GM23248 (cell line): ENCODE measurements around the gene SBF2. TPM values are rescaled to one million over a fixed set of nuclear protein-coding genes. Genes with fewer than 3 reads are reported as not detected.
A peak's percentile ranks its signal among the peaks of the same experiment; 100 is the strongest.

Experiments used
- DNase-seq: peaks from one replicate; pipeline ENCODE4 v3.0.0-alpha.2; 2015
- H2AFZ ChIP-seq: fragments of 200-600 bp; sonication (generic); 2 replicates; pipeline ENCODE4 v1.6.1; 2016; ENCODE audit warnings: antibody characterized with exemption
- H3F3A ChIP-seq: fragments of 200-600 bp; sonication (generic); 2 replicates; pipeline ENCODE4 v1.6.1; 2016; ENCODE audit warnings: mild to moderate bottlenecking, antibody characterized with exemption, mixed run types; ENCODE audit not compliant: insufficient read depth
- H3K27ac ChIP-seq: fragments of 200-600 bp; sonication (generic); 2 replicates; pipeline ENCODE4 v1.5.1; 2016; ENCODE audit warnings: mild to moderate bottlenecking
- H3K27me3 ChIP-seq: fragments of 200-600 bp; sonication (generic); replicated peaks from 2 replicates; pipeline ENCODE4 v1.6.1; 2016; ENCODE audit warnings: mild to moderate bottlenecking; ENCODE audit not compliant: insufficient read depth
- H3K36me3 ChIP-seq: fragments of 200-600 bp; sonication (generic); 2 replicates; pipeline ENCODE4 v1.6.1; 2016; ENCODE audit warnings: low read depth, mild to moderate bottlenecking
- H3K4me1 ChIP-seq: fragments of 200-600 bp; sonication (generic); 2 replicates; pipeline ENCODE4 v1.6.1; 2016; ENCODE audit warnings: mild to moderate bottlenecking; ENCODE audit not compliant: insufficient read depth
- H3K4me2 ChIP-seq: fragments of 200-600 bp; sonication (generic); one replicate; pipeline ENCODE4 v1.6.1; 2016; ENCODE audit warnings: mild to moderate bottlenecking; ENCODE audit not compliant: unreplicated experiment
- H3K4me3 ChIP-seq: fragments of 200-600 bp; sonication (generic); 2 replicates; pipeline ENCODE4 v1.5.1; 2016; ENCODE audit warnings: mild to moderate bottlenecking
- H3K79me2 ChIP-seq: fragments of 200-600 bp; sonication (generic); 2 replicates; pipeline ENCODE4 v1.6.1; 2016; ENCODE audit warnings: mild to moderate bottlenecking; ENCODE audit not compliant: insufficient read depth
- H3K9ac ChIP-seq: fragments of 200-600 bp; sonication (generic); 2 replicates; pipeline ENCODE4 v1.6.1; 2016; ENCODE audit warnings: mild to moderate bottlenecking
- H3K9me2 ChIP-seq: fragments of 200-600 bp; sonication (generic); 2 replicates; pipeline ENCODE4 v1.6.1; 2016; ENCODE audit warnings: mixed run types, mild to moderate bottlenecking, moderate library complexity; ENCODE audit not compliant: insufficient read depth
- H3K9me3 ChIP-seq: fragments of 200-600 bp; sonication (generic); one replicate; pipeline ENCODE4 v1.6.1; 2017; ENCODE audit warnings: low read depth
- H4K20me1 ChIP-seq: fragments of 200-600 bp; sonication (generic); 2 replicates; pipeline ENCODE4 v1.6.0; 2016; ENCODE audit not compliant: insufficient read depth
- EZH2 ChIP-seq: fragments of 200-600 bp; sonication (generic); IDR thresholded peaks from 2 replicates; pipeline ENCODE4 v1.6.1; 2018; ENCODE audit warnings: antibody characterized with exemption, mild to moderate bottlenecking; ENCODE audit not compliant: insufficient read depth, poor library complexity, severe bottlenecking
- EZH2phosphoT487 ChIP-seq: fragments of 200-600 bp; sonication (generic); IDR thresholded peaks from 2 replicates; pipeline ENCODE4 v1.6.1; 2018; ENCODE audit warnings: antibody characterized with exemption, moderate library complexity, mild to moderate bottlenecking, low read depth; ENCODE audit not compliant: insufficient read depth
- WGBS, 2 experiments: methylation state at CpG; one replicate each; pipeline ENCODE4 v1.1.6; 2015 to 2017; ENCODE audit warnings: low lambda C conversion rate in 2 of 2, low coverage in 1 of 2; ENCODE audit errors: missing lambda C conversion rate in 2 of 2; 5-methylcytosine and 5-hydroxymethylcytosine counted together
- in situ Hi-C: fragments of 300-500 bp; cut with MboI; formaldehyde crosslinking; loops from 2 replicates; pipeline ENCODE4 v1.15.0; 2020
- polyA plus RNA-seq: library from polyadenylated mRNA; unstranded; fragments of >200 nt; fragmentation: Nextera tagmentation; extraction: Ambion mirVana; gene quantifications from 2 replicates; pipeline ENCODE4 v1.2.1, GENCODE V29; 2016
- total RNA-seq: library from RNA; depleted of rRNA; stranded (reverse); fragments of >200 nt; shearing (Covaris generic); gene quantifications from 2 replicates; pipeline ENCODE4 v1.2.3, GENCODE V29; 2014

Gene SBF2
- total and polyA plus RNA-seq, 2 experiments from 2014 or later, result 21.9 to 32.7 TPM

DNA sequence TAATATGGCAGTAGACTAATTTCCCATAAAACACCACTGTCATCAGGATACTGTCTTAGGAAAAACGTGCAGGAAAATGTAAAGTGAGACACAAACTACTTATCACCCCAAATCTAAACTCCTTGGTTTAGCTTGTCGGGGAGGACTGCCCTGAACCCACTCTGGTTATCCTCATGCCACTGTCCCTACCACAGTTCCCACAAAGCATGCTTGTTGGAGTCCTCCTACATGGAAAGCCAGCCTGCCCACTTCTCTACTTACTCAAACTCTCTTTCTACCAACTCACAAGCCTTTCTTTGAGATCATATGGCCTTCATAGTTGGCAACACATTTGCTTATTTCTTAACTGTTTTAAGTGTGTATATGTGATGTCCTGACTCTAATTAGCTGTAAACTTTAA lies 451.1 kb downstream of the SBF2 start:
- Histone ChIP-seq H3K4me3 (no peak overlapping the region), H3K9me3 (no peaks in the 10 kb centered on the region), H3K36me3 (peaks cover 22% of the 10 kb centered on the region; the same call in 1 of the 2 replicates), H3K9ac (no peak overlapping the region), H3K27me3 (no peaks in the 10 kb centered on the region), H3K4me1 (peaks cover 39% of the 10 kb centered on the region), H3F3A (peaks cover 21% of the 10 kb centered on the region), H4K20me1 (no peaks in the 10 kb centered on the region), H3K4me2 (no peak overlapping the region), H3K27ac (no peak overlapping the region), H2AFZ (no peak overlapping the region), H3K9me2 (no peaks in the 10 kb centered on the region), H3K79me2 (no peaks in the 10 kb centered on the region)
- in situ Hi-C loops, result no loop called here
- DNase-seq, result no peak
- WGBS, 2 experiments, result 98 to 100% methylated on average over 2 of the region's 2 CpGs
- no peak for TF ChIP-seq EZH2
- TF ChIP-seq EZH2phosphoT487, result no peak

DNA sequence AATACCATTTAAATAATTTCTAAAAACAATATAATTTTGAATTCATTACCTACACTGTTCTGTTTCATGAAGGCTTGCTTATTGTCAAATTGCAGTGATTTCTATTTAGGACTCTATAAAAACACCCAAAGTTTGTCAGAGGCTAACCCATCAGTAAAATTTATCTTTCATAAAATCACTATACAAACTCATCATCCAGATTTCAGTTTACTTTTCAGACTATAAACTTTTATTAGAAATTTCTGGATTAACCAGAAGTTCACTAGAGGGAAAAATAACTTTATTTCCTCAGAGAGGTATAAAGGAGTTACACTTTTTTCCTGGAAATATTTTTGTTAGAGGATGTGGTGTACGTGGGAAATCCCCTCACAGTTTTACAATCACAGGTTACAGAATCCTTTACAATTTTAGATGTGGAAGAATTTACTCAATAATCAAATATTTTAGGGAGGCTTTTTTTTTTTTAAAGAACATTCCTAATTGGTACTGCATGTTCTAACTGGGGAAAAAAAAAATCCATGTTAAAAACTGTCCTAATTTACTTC lies 453.5 kb downstream of the SBF2 start:
- TF ChIP-seq EZH2 (no peak), EZH2phosphoT487 (no peak)
- H3K4me2 ChIP-seq, result peak overlapping the region; percentile 12
- DNase-seq, result no peak
- no peaks in the 10 kb centered on the region for H3K9me3 ChIP-seq
- WGBS, 2 experiments, result 22 to 27% methylated on average over 1 of the region's 1 CpG
- no peaks in the 10 kb centered on the region for H3K79me2 ChIP-seq
- H3K27me3 ChIP-seq, result no peaks in the 10 kb centered on the region
- no peaks in the 10 kb centered on the region for H3K9me2 ChIP-seq
- H3K9ac ChIP-seq, result no peak overlapping the region
- peaks cover 46% of the 10 kb centered on the region for H3K4me1 ChIP-seq
- no peak overlapping the region for H3K27ac ChIP-seq
- H3F3A ChIP-seq, result peaks cover 27% of the 10 kb centered on the region
- H4K20me1 ChIP-seq, result no peaks in the 10 kb centered on the region
- H2AFZ ChIP-seq, result no peak overlapping the region
- H3K4me3 ChIP-seq, result no peak overlapping the region
- in situ Hi-C loops, result no loop called here
- H3K36me3 ChIP-seq, result peaks cover 12% of the 10 kb centered on the region; the same call in 1 of the 2 replicates

DNA sequence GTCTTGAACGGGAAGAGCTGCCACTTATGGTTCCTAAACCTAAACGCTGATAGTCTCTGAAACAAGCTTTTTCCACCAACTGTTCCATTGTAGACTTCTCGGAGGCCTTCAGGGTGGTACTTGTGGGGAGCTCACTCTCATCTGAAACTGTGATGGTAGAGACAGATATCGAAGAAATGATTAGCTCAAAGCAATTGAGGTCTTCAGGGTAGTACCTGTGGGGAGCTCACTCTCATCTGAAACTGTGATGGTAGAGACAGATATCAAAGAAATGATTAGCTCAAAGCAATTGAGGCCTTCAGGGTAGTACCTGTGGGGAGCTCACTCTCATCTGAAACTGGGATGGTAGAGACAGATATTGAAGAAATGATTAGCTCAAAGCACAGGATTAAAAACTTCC lies 454.5 kb downstream of the SBF2 start:
- in situ Hi-C loops, result no loop called here
- no peak for DNase-seq
- Histone ChIP-seq H3K4me1 (peaks cover 46% of the 10 kb centered on the region), H3K9me3 (no peaks in the 10 kb centered on the region), H3K9ac (no peak overlapping the region), H3K27me3 (no peaks in the 10 kb centered on the region), H3K9me2 (no peaks in the 10 kb centered on the region), H3K79me2 (no peaks in the 10 kb centered on the region), H2AFZ (no peak overlapping the region), H3F3A (peaks cover 27% of the 10 kb centered on the region), H3K27ac (peak overlapping the region; percentile 56; the same call in 1 of the 2 replicates), H3K36me3 (peaks cover 5% of the 10 kb centered on the region; the same call in 1 of the 2 replicates), H4K20me1 (no peaks in the 10 kb centered on the region), H3K4me3 (no peak overlapping the region), H3K4me2 (no peak overlapping the region)
- WGBS, 2 experiments, result 98% methylated on average over 4 of the region's 4 CpGs
- no peak for TF ChIP-seq EZH2
- TF ChIP-seq EZH2phosphoT487, result no peak

DNA sequence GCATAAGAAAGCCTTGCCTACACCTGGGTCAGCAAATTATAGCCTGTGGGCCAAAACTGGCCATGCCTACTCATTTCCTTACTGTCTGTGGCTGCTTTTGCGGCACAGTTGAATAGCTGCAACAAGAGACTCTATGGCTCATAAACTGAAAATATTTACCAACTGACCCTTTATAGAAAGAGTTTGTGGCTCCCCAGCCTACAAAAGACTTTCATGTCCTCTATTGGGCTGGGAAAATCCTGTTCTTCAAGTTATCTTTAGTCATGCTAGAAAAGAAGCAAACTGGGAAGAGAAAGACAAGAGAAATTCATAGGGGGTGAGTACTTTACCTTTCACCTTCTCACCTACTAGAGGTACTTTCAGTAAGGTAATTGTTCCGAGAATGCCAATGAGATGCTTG lies 455.1 kb downstream of the SBF2 start:
- Histone ChIP-seq H3K79me2 (no peaks in the 10 kb centered on the region), H3K4me1 (peaks cover 46% of the 10 kb centered on the region), H3K9ac (peak overlapping the region; percentile 2; the same call in 1 of the 2 replicates), H4K20me1 (no peaks in the 10 kb centered on the region), H3K27me3 (no peaks in the 10 kb centered on the region), H3K9me3 (no peaks in the 10 kb centered on the region), H3K36me3 (peaks cover under 1% of the 10 kb centered on the region; the same call in 1 of the 2 replicates), H2AFZ (no peak overlapping the region), H3F3A (peaks cover 27% of the 10 kb centered on the region), H3K4me3 (peak overlapping the region; percentile 21; the same call in 1 of the 2 replicates), H3K9me2 (no peaks in the 10 kb centered on the region), H3K27ac (peak overlapping the region; percentile 56), H3K4me2 (peak overlapping the region; percentile 61)
- DNase-seq, result peak; percentile 57
- WGBS, 2 experiments, result 38 to 60% methylated on average over 2 of the region's 2 CpGs
- TF ChIP-seq EZH2phosphoT487, result no peak
- no peak for TF ChIP-seq EZH2
- in situ Hi-C loops, result no loop called here
